Measurements from ENCODE around the gene CYBC1. TPM values are rescaled to one million over a fixed set of nuclear protein-coding genes. Genes with fewer than 3 reads are reported as not detected.
A peak's percentile ranks its signal among the peaks of the same experiment; 100 is the strongest.

CYBC1 gene
- total and polyA plus RNA-seq, 2 donors (not counting 1 experiment from before 2014, with no cell fraction given) = 328 to 569 TPM

GRCh38 chr17:82496529-82497434 is 46.2 kb upstream of the CYBC1 start:
- Histone ChIP-seq H3K27ac (ENCODE audit: low read length in 2 of 2) (peak overlapping the region; percentile 64 to 77), H3K9ac (ENCODE audit: low read length) (peak overlapping the region; percentile 61), H3K9me3 (ENCODE audit: control extremely low read depth in 1 of 3, control insufficient read depth in 2 of 3, insufficient read depth in 1 of 3, low read length in 2 of 3) (peaks cover 0 to 4% (median 0%) of the 10 kb centered on the region in 3 donors), H3K4me2 (replicated peaks; ENCODE audit: low read depth, low read length, poor library complexity, severe bottlenecking) (peak overlapping the region; percentile 80), H2AFZ (ENCODE audit: insufficient read depth, low read depth, low read length, poor library complexity, severe bottlenecking) (peak overlapping the region; percentile 88), H3K79me2 (ENCODE audit: control insufficient read depth, insufficient read depth, low read length) (no peaks in the 10 kb centered on the region), H4K20me1 (ENCODE audit: control insufficient read depth, insufficient read depth, low read length, poor library complexity, severe bottlenecking) (no peaks in the 10 kb centered on the region), H3K4me3 (ENCODE audit: control extremely low read depth in 1 of 5, extremely low read depth in 1 of 5, insufficient read depth in 1 of 5, low read depth in 2 of 5, low read length in 4 of 5) (peak overlapping the region in 4 of 5 experiments; percentile 55 to 79 (median 68)), H3K4me1 (ENCODE audit: control insufficient read depth in 2 of 2, insufficient read depth in 2 of 2, low read length in 2 of 2) (peaks cover 7 to 34% of the 10 kb centered on the region in 2 donors), H3K27me3 (replicated peaks in 1 of 4; ENCODE audit: control extremely low read depth in 1 of 4, control insufficient read depth in 3 of 4, insufficient read depth in 4 of 4, low read length in 3 of 4) (no peaks in the 10 kb centered on the region), H3K36me3 (replicated peaks in 1 of 2; ENCODE audit: control extremely low read depth in 1 of 2, control insufficient read depth in 1 of 2, extremely low read depth in 1 of 2, insufficient read depth in 2 of 2, low read length in 1 of 2) (no peaks in the 10 kb centered on the region)
- DNase-seq (peak; percentile 93), ATAC-seq (ENCODE audit: low read depth) (peak; percentile 70)
- no peaks in the 10 kb centered on the region for H3K27me3 Mint-ChIP-seq
- no peak for TF ChIP-seq EZH2 (IDR thresholded peaks at IDR 0.05; ENCODE audit: borderline replicate concordance, insufficient read depth, low read depth, low read length, poor library complexity, severe bottlenecking)
- TF ChIP-seq, protein P1, sequence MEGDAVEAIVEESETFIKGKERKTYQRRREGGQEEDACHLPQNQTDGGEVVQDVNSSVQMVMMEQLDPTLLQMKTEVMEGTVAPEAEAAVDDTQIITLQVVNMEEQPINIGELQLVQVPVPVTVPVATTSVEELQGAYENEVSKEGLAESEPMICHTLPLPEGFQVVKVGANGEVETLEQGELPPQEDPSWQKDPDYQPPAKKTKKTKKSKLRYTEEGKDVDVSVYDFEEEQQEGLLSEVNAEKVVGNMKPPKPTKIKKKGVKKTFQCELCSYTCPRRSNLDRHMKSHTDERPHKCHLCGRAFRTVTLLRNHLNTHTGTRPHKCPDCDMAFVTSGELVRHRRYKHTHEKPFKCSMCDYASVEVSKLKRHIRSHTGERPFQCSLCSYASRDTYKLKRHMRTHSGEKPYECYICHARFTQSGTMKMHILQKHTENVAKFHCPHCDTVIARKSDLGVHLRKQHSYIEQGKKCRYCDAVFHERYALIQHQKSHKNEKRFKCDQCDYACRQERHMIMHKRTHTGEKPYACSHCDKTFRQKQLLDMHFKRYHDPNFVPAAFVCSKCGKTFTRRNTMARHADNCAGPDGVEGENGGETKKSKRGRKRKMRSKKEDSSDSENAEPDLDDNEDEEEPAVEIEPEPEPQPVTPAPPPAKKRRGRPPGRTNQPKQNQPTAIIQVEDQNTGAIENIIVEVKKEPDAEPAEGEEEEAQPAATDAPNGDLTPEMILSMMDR (IDR thresholded peaks at IDR 0.05) = no peak
- H3K4me3 Mint-ChIP-seq = peak overlapping the region; percentile 86
- ChIA-PET CTCF (interaction anchor here (1.3 to 1.6 kb wide), 2 partner anchors 57 to 145 kb away, joined by 4 to 6 read pairs; no protein-coding TSS in a partner anchor), POLR2A (interaction anchor here (1.1 to 1.7 kb wide), 4 partner anchors 10 to 47 kb away, joined by 3 to 5 read pairs (median 4); partner anchors contain the start of gene FOXK2)
- peak overlapping the region; percentile 89 for H3K27ac Mint-ChIP-seq
- H3K9me3 Mint-ChIP-seq (ENCODE audit: insufficient read depth) = no peaks in the 10 kb centered on the region
- intact Hi-C loops (cut with micrococcal nuclease) = loop anchor here (1.0 kb wide), 3 partner anchors 23 to 55 kb away; partner anchors contain the start of genes FOXK2 and NARF
- 15% methylated on average over 81 of the region's 83 CpGs for WGBS (ENCODE audit: insufficient coverage)
- H3K4me1 Mint-ChIP-seq = peaks cover 25% of the 10 kb centered on the region

Data from B cell (primary cell).